Lung (tissue), 12 donors: ENCODE measurements around the gene AUTS2. TPM values are rescaled to one million over a fixed set of nuclear protein-coding genes. Genes with fewer than 3 reads are reported as not detected.

Experiments used
- ATAC-seq: fragments of 200-7000 bp; cut with Tn5 transposase; one replicate; pipeline ENCODE4 v1.9.1; 2020; ENCODE audit warnings: moderate number of reproducible peaks; ENCODE audit not compliant: insufficient read depth, low FRiP score
- DNase-seq, 3 donors: peaks; one replicate each; pipeline ENCODE4 v3.0.0-alpha.2; 2013 to 2017
- H3K27ac ChIP-seq, 2 donors: one replicate each; pipeline ENCODE4 v1.5.1; 2013; ENCODE audit warnings: mild to moderate bottlenecking in 2 of 2, moderate library complexity in 2 of 2, control low read depth in 1 of 2, inconsistent platforms in 1 of 2, low read depth in 1 of 2, low read length in 1 of 2
- H3K27me3 ChIP-seq, 3 donors: one replicate each; pipeline ENCODE4 v1.5.1; 2013; ENCODE audit warnings: low read length in 2 of 3; ENCODE audit not compliant: control insufficient read depth in 3 of 3, insufficient read depth in 3 of 3
- H3K36me3 ChIP-seq, 4 donors: one replicate each; pipeline ENCODE4 v1.5.1; 2013; ENCODE audit warnings: low read length in 4 of 4, mild to moderate bottlenecking in 1 of 4, moderate library complexity in 1 of 4; ENCODE audit not compliant: control insufficient read depth in 4 of 4, insufficient read depth in 4 of 4
- H3K4me1 ChIP-seq, 5 donors: one replicate each; pipeline ENCODE4 v1.5.1; 2013; ENCODE audit warnings: low read length in 5 of 5, mild to moderate bottlenecking in 2 of 5, moderate library complexity in 1 of 5; ENCODE audit not compliant: control insufficient read depth in 5 of 5, insufficient read depth in 5 of 5
- H3K4me3 ChIP-seq: one replicate; pipeline ENCODE4 v1.5.1; 2013; ENCODE audit warnings: mild to moderate bottlenecking, control low read depth, moderate library complexity
- H3K9ac ChIP-seq, 2 donors: one replicate each; pipeline ENCODE4 v1.5.1; 2013; ENCODE audit warnings: low read length in 2 of 2, control low read depth in 1 of 2; ENCODE audit not compliant: insufficient read depth in 1 of 2
- H3K9me3 ChIP-seq, 4 donors: one replicate each; pipeline ENCODE4 v1.5.1; 2013; ENCODE audit warnings: low read length in 3 of 4, mild to moderate bottlenecking in 1 of 4, moderate library complexity in 1 of 4; ENCODE audit not compliant: control insufficient read depth in 4 of 4, insufficient read depth in 3 of 4
- CTCF ChIP-seq: IDR thresholded peaks from 2 replicates; pipeline ENCODE4 v1.5.1; 2012; ENCODE audit warnings: mild to moderate bottlenecking; ENCODE audit errors: control extremely low read depth, extremely low read depth
- WGBS, 2 donors: extraction: QIAGEN DNeasy Blood & Tissue Kit; methylation state at CpG; one replicate each; pipeline ENCODE4 v1.1.7; 2013; 5-methylcytosine and 5-hydroxymethylcytosine counted together
- polyA plus RNA-seq, 2 donors: library from polyadenylated mRNA; stranded (reverse); fragments of 200-250 nt; gene quantifications; one replicate each; pipeline ENCODE4 v1.2.1, GENCODE V29; 2013
- total RNA-seq, 2 donors: library from RNA; depleted of rRNA in 1 of 2; stranded (reverse); fragments of >200 nt in 1 of 2; gene quantifications; one replicate each; pipeline ENCODE4 v1.2.1, GENCODE V29; 2014 to 2021
- donor health status: control.
- donor health status: control.
- donor health status: Bipolar disorder and iron deficiency.
- donor health status: healthy.
- donor health status: DM: yes; HTN: yes; CAD: no.

The AUTS2 gene
- total and polyA plus RNA-seq, 4 donors = 11.8 to 115 (median 40.6) TPM

GRCh38 chr7:70435634-70436033 is 837.4 kb downstream of the AUTS2 start:
- DNase-seq = no peak
- H3K27ac ChIP-seq = no peak overlapping the region
- H3K9me3 ChIP-seq = no peaks in the 10 kb centered on the region
- no peak for TF ChIP-seq CTCF
- H3K9ac ChIP-seq = no peak overlapping the region
- ATAC-seq = no peak
- no peak overlapping the region for H3K4me3 ChIP-seq
- H3K36me3 ChIP-seq = no peaks in the 10 kb centered on the region
- 81 to 89% methylated on average over 1 of the region's 1 CpG for WGBS, 2 donors
- peaks cover 0 to 5% (median 0%) of the 10 kb centered on the region in 5 donors for H3K4me1 ChIP-seq
- no peaks in the 10 kb centered on the region for H3K27me3 ChIP-seq

DNA sequence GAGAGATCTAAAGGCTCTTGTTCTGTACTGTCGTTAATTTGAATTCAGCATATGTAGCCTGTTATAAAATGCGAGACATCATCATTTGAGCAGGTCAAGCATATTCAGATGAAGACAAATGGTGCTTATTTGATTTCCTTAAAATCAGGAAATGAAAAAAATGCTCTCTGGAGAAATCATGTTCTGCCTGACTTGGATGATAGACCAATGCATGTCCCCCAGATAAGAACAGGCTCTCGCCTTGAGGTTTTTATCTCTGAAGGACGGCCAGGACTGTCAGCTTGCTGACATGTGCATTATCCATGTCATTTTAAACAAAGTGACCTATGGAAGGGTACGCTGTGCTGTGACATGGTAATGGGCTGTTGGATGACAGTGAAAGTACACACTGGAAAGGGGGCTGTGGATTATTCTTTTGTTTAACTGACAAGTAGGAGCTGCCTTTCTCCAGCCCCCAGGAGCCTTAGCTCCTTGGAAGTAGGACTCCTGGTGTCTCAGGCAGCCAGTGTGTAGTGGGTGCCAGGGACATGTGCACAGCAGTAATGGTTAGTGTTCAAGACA is 838.6 kb downstream of the AUTS2 start:
- 91 to 96% methylated on average over 5 of the region's 5 CpGs for WGBS, 2 donors
- H3K27me3 ChIP-seq = no peaks in the 10 kb centered on the region
- H3K9me3 ChIP-seq = no peaks in the 10 kb centered on the region
- no peak overlapping the region for H3K4me3 ChIP-seq
- no peaks in the 10 kb centered on the region for H3K36me3 ChIP-seq
- H3K27ac ChIP-seq = no peak overlapping the region
- H3K9ac ChIP-seq = no peak overlapping the region
- H3K4me1 ChIP-seq = peaks cover 0 to 5% (median 0%) of the 10 kb centered on the region in 5 donors
- no peak for ATAC-seq
- TF ChIP-seq CTCF = no peak
- no peak for DNase-seq

DNA sequence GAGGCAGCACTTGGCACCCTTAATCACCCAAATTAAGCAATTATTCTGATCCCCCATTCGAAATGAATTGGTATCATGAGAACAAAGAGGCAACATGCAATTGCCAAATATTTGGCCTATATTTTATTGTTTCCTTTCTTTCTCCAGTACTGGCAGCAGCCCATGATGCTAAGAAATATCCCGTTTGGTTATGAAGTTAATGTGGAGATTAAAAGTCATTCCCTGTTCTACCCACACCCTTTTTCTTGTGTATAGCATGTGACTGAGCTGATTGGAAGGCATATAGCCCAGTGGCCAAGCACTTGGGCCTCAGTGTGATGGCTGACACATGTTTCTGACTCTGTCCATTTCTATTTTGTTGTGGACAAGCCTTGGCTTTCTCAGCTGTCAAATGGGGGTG is 841.4 kb downstream of the AUTS2 start:
- Histone ChIP-seq H3K27ac (no peak overlapping the region), H3K36me3 (no peaks in the 10 kb centered on the region), H3K9ac (no peak overlapping the region), H3K27me3 (no peaks in the 10 kb centered on the region), H3K9me3 (no peaks in the 10 kb centered on the region), H3K4me1 (peaks cover 0 to 5% (median 0%) of the 10 kb centered on the region in 5 donors), H3K4me3 (no peak overlapping the region)
- DNase-seq = peak in 2 of 3 donors; percentile 68 to 81
- WGBS, 2 donors = 70 to 83% methylated on average over 2 of the region's 2 CpGs
- no peak for TF ChIP-seq CTCF
- no peak for ATAC-seq

DNA sequence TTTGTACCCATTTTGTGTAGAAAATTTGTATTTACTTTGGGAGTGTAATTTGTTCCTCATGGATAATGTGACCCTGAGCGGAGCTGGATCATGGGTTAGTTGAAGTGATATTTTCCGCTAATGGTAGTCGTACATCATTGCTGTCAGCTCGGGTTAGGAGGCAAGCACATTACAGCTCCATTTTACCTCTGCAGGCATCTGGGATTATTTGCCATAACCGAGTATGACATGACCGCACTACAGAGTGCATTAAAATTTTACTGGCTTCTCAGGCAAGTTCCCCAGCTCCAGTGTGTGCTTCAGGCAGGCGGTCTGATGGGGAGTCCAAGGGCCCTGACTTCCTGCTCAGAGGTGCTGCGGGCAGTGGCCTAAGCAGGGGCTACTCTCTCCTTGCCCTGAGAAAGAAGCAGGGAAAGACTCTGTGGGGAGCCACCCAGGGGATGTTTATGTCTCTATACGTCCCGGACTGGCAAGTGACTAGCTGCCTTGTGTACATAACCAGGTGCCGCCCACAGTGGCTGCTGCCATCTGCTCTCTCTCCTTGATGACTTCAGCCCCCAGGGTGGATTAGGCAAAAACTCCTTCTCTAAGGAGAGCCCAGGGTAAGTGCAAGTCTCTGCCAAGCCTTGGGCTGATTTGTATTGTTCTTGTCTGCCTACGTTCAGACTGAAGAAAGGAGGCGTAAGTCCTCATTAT is 848.3 kb downstream of the AUTS2 start:
- no peak for TF ChIP-seq CTCF
- Histone ChIP-seq H3K9ac (no peak overlapping the region), H3K9me3 (no peaks in the 10 kb centered on the region), H3K36me3 (no peaks in the 10 kb centered on the region), H3K4me1 (no peaks in the 10 kb centered on the region), H3K27me3 (no peaks in the 10 kb centered on the region), H3K4me3 (no peak overlapping the region), H3K27ac (no peak overlapping the region)
- DNase-seq (no peak), ATAC-seq (no peak)
- WGBS, 2 donors = 91 to 93% methylated on average over 13 of the region's 13 CpGs
